H1 (cell line): ENCODE results near the gene SORD. TPM values are rescaled to one million over a fixed set of nuclear protein-coding genes. Genes with fewer than 3 reads are reported as not detected.

Experiments used
- CTCF ChIA-PET: fragments of 300-600 bp; sonication (Branson Sonifier 250); formaldehyde crosslinking; loops from one replicate; lab custom pipeline; 2021; ENCODE audit not compliant: partially characterized antibody; lab: Charles Lee
- POLR2A ChIA-PET: fragments of 300-600 bp; sonication (Branson Sonifier 250); formaldehyde crosslinking; loops from one replicate; lab custom pipeline; 2021; ENCODE audit warnings: inconsistent platforms; ENCODE audit not compliant: partially characterized antibody; lab: Charles Lee
- DNase-seq, 2 experiments: peaks; one replicate each; pipeline versions ENCODE4 v3.0.0 to v3.0.0-alpha.2; 2010 to 2022; ENCODE audit warnings: low spot score in 2 of 2, low read depth in 1 of 2, mixed read lengths in 1 of 2
- FAIRE-seq: peaks from 2 replicates; lab custom pipeline; 2011; peaks lifted over from hg19 to GRCh38; lab: Jason Lieb, UNC
- H2AFZ ChIP-seq: 2 replicates; pipeline ENCODE4 v1.8.1; 2012; ENCODE audit warnings: low read length, inconsistent platforms
- H2AK5ac ChIP-seq: 2 replicates; pipeline ENCODE4 v1.6.1; 2013; ENCODE audit warnings: low read depth, low read length
- H2BK120ac ChIP-seq: replicated peaks from 2 replicates; pipeline ENCODE3; 2013; ENCODE audit warnings: low read depth, low read length, inconsistent platforms
- H2BK12ac ChIP-seq: 2 replicates; pipeline ENCODE4 v1.6.1; 2013; ENCODE audit warnings: low read depth, low read length
- H2BK15ac ChIP-seq: 2 replicates; pipeline ENCODE4 v1.6.1; 2013; ENCODE audit warnings: low read length
- H2BK20ac ChIP-seq: 2 replicates; pipeline ENCODE4 v1.6.1; 2013; ENCODE audit warnings: low read length
- H2BK5ac ChIP-seq: 2 replicates; pipeline ENCODE4 v1.6.1; 2013; ENCODE audit warnings: low read depth, low read length
- H3K14ac ChIP-seq: 2 replicates; pipeline ENCODE4 v1.6.1; 2013; ENCODE audit warnings: inconsistent platforms; ENCODE audit not compliant: insufficient read length
- H3K18ac ChIP-seq: 2 replicates; pipeline ENCODE4 v1.6.1; 2013; ENCODE audit warnings: low read length; ENCODE audit errors: extremely low read depth
- H3K23ac ChIP-seq: 2 replicates; pipeline ENCODE4 v1.6.1; 2013; ENCODE audit warnings: inconsistent platforms; ENCODE audit not compliant: insufficient read length
- H3K23me2 ChIP-seq: 2 replicates; pipeline ENCODE4 v1.6.1; 2013; ENCODE audit warnings: low read depth, low read length
- H3K27ac ChIP-seq: 2 replicates; pipeline ENCODE4 v1.6.1; 2011; ENCODE audit warnings: low read depth, low read length, inconsistent platforms
- H3K27me3 ChIP-seq, 4 experiments: replicated peaks in 1 of 4; 1 replicate in 1 of 4; 2 replicates in 3 of 4; pipeline versions ENCODE4 v1.6.1 to v1.8.1; 2011 to 2013; ENCODE audit warnings: low read length in 3 of 4, mild to moderate bottlenecking in 3 of 4, inconsistent platforms in 2 of 4, mixed read lengths in 2 of 4, moderate library complexity in 1 of 4; ENCODE audit not compliant: control insufficient read depth in 3 of 4, insufficient read depth in 3 of 4; ENCODE audit errors: extremely low read depth in 1 of 4
- H3K36me3 ChIP-seq, 4 experiments: 2 replicates each; pipeline versions ENCODE4 v1.6.1 to v1.8.1; 2011 to 2013; ENCODE audit warnings: mild to moderate bottlenecking in 4 of 4, low read length in 3 of 4, moderate library complexity in 2 of 4, control low read depth in 1 of 4, inconsistent platforms in 1 of 4; ENCODE audit not compliant: insufficient read depth in 4 of 4, control insufficient read depth in 2 of 4
- H3K4ac ChIP-seq: replicated peaks from 2 replicates; pipeline ENCODE3; 2013; ENCODE audit warnings: low read length, low read depth, mixed read lengths, inconsistent platforms; ENCODE audit not compliant: insufficient read length
- H3K4me1 ChIP-seq, 4 experiments: replicated peaks in 1 of 4; 1 replicate in 1 of 4; 2 replicates in 3 of 4; pipeline versions ENCODE4 v1.6.1 to v1.8.1; 2011 to 2013; ENCODE audit warnings: low read length in 3 of 4, inconsistent platforms in 2 of 4, mixed read lengths in 1 of 4; ENCODE audit not compliant: insufficient read depth in 4 of 4, control insufficient read depth in 3 of 4
- H3K4me2 ChIP-seq, 2 experiments: 2 replicates each; pipeline versions ENCODE4 v1.6.1 to v1.8.1; 2011 to 2013; ENCODE audit warnings: low read depth in 2 of 2, low read length in 2 of 2, control low read depth in 1 of 2, inconsistent platforms in 1 of 2, mild to moderate bottlenecking in 1 of 2; ENCODE audit not compliant: insufficient read depth in 1 of 2
- H3K4me3 ChIP-seq, 4 experiments: fragments of 200-600, 300-600 bp in 1 of 4; sonication (generic), shearing (Covaris generic), sonication (Bioruptor Twin) in 1 of 4; 2 replicates each; pipeline versions ENCODE4 v1.5.1 to v1.8.1; 2011 to 2016; ENCODE audit warnings: low read length in 4 of 4, low read depth in 3 of 4, control low read depth in 2 of 4, inconsistent platforms in 2 of 4, mild to moderate bottlenecking in 2 of 4, mixed read lengths in 1 of 4, moderate library complexity in 1 of 4; ENCODE audit not compliant: insufficient read depth in 2 of 4; ENCODE audit errors: extremely low read depth in 1 of 4
- H3K56ac ChIP-seq: replicated peaks from 2 replicates; pipeline ENCODE3; 2013; ENCODE audit warnings: low read depth, mild to moderate bottlenecking, mixed read lengths, low read length, inconsistent platforms; ENCODE audit not compliant: insufficient read length
- H3K79me1 ChIP-seq: 2 replicates; pipeline ENCODE4 v1.6.1; 2013; ENCODE audit warnings: low read depth, low read length, control low read depth
- H3K79me2 ChIP-seq, 2 experiments: 2 replicates each; pipeline versions ENCODE4 v1.6.1 to v1.8.1; 2012 to 2013; ENCODE audit warnings: low read length in 2 of 2, mild to moderate bottlenecking in 2 of 2, inconsistent platforms in 1 of 2; ENCODE audit not compliant: insufficient read depth in 2 of 2, control insufficient read depth in 1 of 2
- H3K9ac ChIP-seq, 4 experiments: replicated peaks in 1 of 4; 1 replicate in 1 of 4; 2 replicates in 3 of 4; pipeline versions ENCODE4 v1.6.1 to v1.8.1; 2011 to 2013; ENCODE audit warnings: low read depth in 3 of 4, low read length in 3 of 4, control low read depth in 2 of 4, mild to moderate bottlenecking in 2 of 4, moderate library complexity in 2 of 4, inconsistent platforms in 1 of 4; ENCODE audit errors: extremely low read depth in 1 of 4
- H3K9me3 ChIP-seq, 2 experiments: 2 replicates each; pipeline versions ENCODE4 v1.6.1 to v1.8.1; 2012 to 2013; ENCODE audit warnings: mild to moderate bottlenecking in 2 of 2, moderate library complexity in 2 of 2, control low read depth in 1 of 2, inconsistent platforms in 1 of 2, low read depth in 1 of 2, low read length in 1 of 2, mixed read lengths in 1 of 2; ENCODE audit not compliant: insufficient read depth in 2 of 2
- H4K20me1 ChIP-seq, 2 experiments: replicated peaks in 1 of 2; 2 replicates each; pipeline versions ENCODE3 to v1.8.1; 2011 to 2013; ENCODE audit warnings: inconsistent platforms in 2 of 2, low read length in 2 of 2, mild to moderate bottlenecking in 1 of 2; ENCODE audit not compliant: insufficient read depth in 2 of 2, control insufficient read depth in 1 of 2
- H4K5ac ChIP-seq: 2 replicates; pipeline ENCODE4 v1.6.1; 2013; ENCODE audit warnings: low read length, low read depth, mixed read lengths, inconsistent platforms; ENCODE audit not compliant: insufficient read length
- H4K8ac ChIP-seq: 2 replicates; pipeline ENCODE4 v1.8.0; 2013; ENCODE audit warnings: mild to moderate bottlenecking, moderate library complexity, low read length, inconsistent platforms; ENCODE audit not compliant: insufficient read depth; ENCODE audit errors: extremely low read depth
- H4K91ac ChIP-seq: replicated peaks from 2 replicates; pipeline ENCODE3; 2013; ENCODE audit warnings: low read length, mixed read lengths, inconsistent platforms; ENCODE audit not compliant: insufficient read length
- FOSL1 ChIP-seq: IDR thresholded peaks from 2 replicates; pipeline ENCODE4 v1.6.1; 2011; ENCODE audit warnings: mild to moderate bottlenecking, low read depth, low read length, moderate library complexity; ENCODE audit not compliant: insufficient read depth
- KDM5A ChIP-seq: fragments of 200-600 bp; IDR thresholded peaks from 2 replicates; pipeline ENCODE4 v1.7.1; 2012; ENCODE audit warnings: mild to moderate bottlenecking, low read length, inconsistent platforms, mixed read lengths
- SP1 ChIP-seq: IDR thresholded peaks from 2 replicates; pipeline ENCODE4 v1.6.1; 2011; ENCODE audit warnings: low read depth, low read length
- TAF7 ChIP-seq: optimal IDR thresholded peaks from 2 replicates; pipeline ENCODE3; 2011; ENCODE audit warnings: low read depth, mild to moderate bottlenecking, inconsistent platforms, low read length, moderate library complexity, borderline replicate concordance
- WGBS, 2 experiments: shearing (Covaris generic) in 1 of 2; methylation state at CpG; one replicate each; pipeline versions ENCODE4 v1.1.6 to v1.1.7; 2013 to 2015; ENCODE audit warnings: low lambda C conversion rate in 2 of 2, mixed read lengths in 2 of 2, inconsistent platforms in 1 of 2, low coverage in 1 of 2, missing lambda C conversion rate in 1 of 2; ENCODE audit not compliant: insufficient replicate concordance in 2 of 2, insufficient coverage in 1 of 2, insufficient read length in 1 of 2; ENCODE audit errors: extremely low coverage in 1 of 2, missing lambda C conversion rate in 1 of 2; 5-methylcytosine and 5-hydroxymethylcytosine counted together
- polyA plus RNA-seq, 7 experiments: library from polyadenylated mRNA; depleted of rRNA in 3 of 7; stranded (reverse) in 5 of 7; unstranded in 2 of 7; fragments of >200 nt in 5 of 7; fragments of 200-250 nt in 2 of 7; gene quantifications; 1 replicate in 5 of 7; 2 replicates in 1 of 7; 4 replicates in 1 of 7; pipeline versions ENCODE4 v1.2.1 to v1.2.3, GENCODE V29; 2011 to 2013; ENCODE audit warnings: missing spikeins in 2 of 7, mixed read lengths in 2 of 7
- total RNA-seq: library from RNA; stranded (reverse); fragmentation: NEBNext Ultra II Directional; extraction: Animal tissue kit (Norgen Biotek cat#: 25700); gene quantifications from 2 replicates; pipeline ENCODE4 v1.2.1, GENCODE V29; 2021

The SORD gene
- total and polyA plus RNA-seq, 2 of the 8 experiments (the other 6 are each of a cell fraction or from before 2014, with no cell fraction given) = 52.6 to 75.8 TPM

GRCh38 chr15:45089712-45090373 lies 66.8 kb downstream of the SORD start:
- Histone ChIP-seq H3K23me2 (no peaks in the 10 kb centered on the region), H4K8ac (no peak overlapping the region), H4K20me1 (no peaks in the 10 kb centered on the region), H3K36me3 (no peaks in the 10 kb centered on the region), H3K27ac (no peak overlapping the region), H2BK120ac (no peak overlapping the region), H3K27me3 (no peaks in the 10 kb centered on the region), H4K91ac (no peak overlapping the region), H3K4me2 (no peak overlapping the region), H2BK12ac (no peak overlapping the region), H3K14ac (no peak overlapping the region), H2BK20ac (no peak overlapping the region), H3K9ac (no peak overlapping the region), H2AK5ac (no peak overlapping the region), H2BK5ac (no peak overlapping the region), H3K79me1 (no peaks in the 10 kb centered on the region), H3K56ac (no peak overlapping the region), H3K23ac (no peak overlapping the region), H3K4ac (no peak overlapping the region), H3K79me2 (no peaks in the 10 kb centered on the region)
- 83% methylated on average over 3 of the region's 3 CpGs; no CpG with 5 or more reads in 1 of the 2 experiments for WGBS, 2 experiments
- no peak for TF ChIP-seq SP1
- no peak for TF ChIP-seq KDM5A
- TF ChIP-seq FOSL1 = no peak
- no peak for TF ChIP-seq TAF7
- TF ChIP-seq, all 59 proteins: peak for 0
- DNase-seq (no peak), FAIRE-seq (no peak)
- no peak overlapping the region for H2BK15ac ChIP-seq
- no peak overlapping the region for H4K5ac ChIP-seq
- H3K18ac ChIP-seq = no peak overlapping the region
- ChIA-PET CTCF (interaction anchor here (1.9 to 2.3 kb wide), 2 partner anchors 10 to 28 kb away, joined by 7 to 11 read pairs; no protein-coding TSS in a partner anchor), POLR2A (no interaction called here)
- no peak overlapping the region for H3K4me3 ChIP-seq
- no peaks in the 10 kb centered on the region; a peak in 1 of 7 replicates for H3K4me1 ChIP-seq
- H2AFZ ChIP-seq = no peak overlapping the region
- no peaks in the 10 kb centered on the region for H3K9me3 ChIP-seq
